NCI-H187 treated with DMSO at 0.1 percent for 48 hours (cell line): ENCODE results near the gene FAM171A1.

Source experiments
- DNase-seq: peaks from one replicate; lab custom pipeline; 2025; lab: John Stamatoyannopoulos, UW

The FAM171A1 gene

GRCh38 chr10:15373199-15373598 lies 2.1 kb upstream of the FAM171A1 start:
- no peak for DNase-seq

GRCh38 chr10:15370212-15370855 lies 755 bp downstream of the FAM171A1 start:
- DNase-seq = no peak

GRCh38 chr10:15369256-15370211 lies 1.6 kb downstream of the FAM171A1 start:
- DNase-seq = no peak

- no peak for DNase-seq
These were observed 2.8 kb downstream of the FAM171A1 start for GRCh38 chr10:15368101-15368855.

- DNase-seq = no peak
These were observed 3.6 kb downstream of the FAM171A1 start for GRCh38 chr10:15367296-15368085.

GRCh38 chr10:15365692-15366091 lies 5.4 kb downstream of the FAM171A1 start:
- no peak for DNase-seq

GRCh38 chr10:15364001-15364400 lies 7.1 kb downstream of the FAM171A1 start:
- DNase-seq = no peak

GRCh38 chr10:15363031-15363430 lies 8.1 kb downstream of the FAM171A1 start:
- no peak for DNase-seq

- no peak for DNase-seq
These were observed 10.0 kb downstream of the FAM171A1 start for GRCh38 chr10:15361131-15361530.

- no peak for DNase-seq
These were observed 10.5 kb downstream of the FAM171A1 start for GRCh38 chr10:15360566-15360965.

GRCh38 chr10:15353471-15354017 lies 17.5 kb downstream of the FAM171A1 start:
- no peak for DNase-seq

GRCh38 chr10:15352836-15353235 lies 18.3 kb downstream of the FAM171A1 start:
- DNase-seq = no peak

- no peak for DNase-seq
These were observed 18.9 kb downstream of the FAM171A1 start for GRCh38 chr10:15352201-15352600.

- no peak for DNase-seq
These were observed 19.8 kb downstream of the FAM171A1 start for GRCh38 chr10:15351099-15351820.

- DNase-seq = no peak
These were observed 22.0 kb downstream of the FAM171A1 start for GRCh38 chr10:15349112-15349511.

GRCh38 chr10:15348579-15348978 lies 22.5 kb downstream of the FAM171A1 start:
- DNase-seq = no peak

GRCh38 chr10:15347150-15347549 lies 23.9 kb downstream of the FAM171A1 start:
- DNase-seq = no peak

- no peak for DNase-seq
These were observed 24.5 kb downstream of the FAM171A1 start for GRCh38 chr10:15346440-15347141.

- DNase-seq = no peak
These were observed 25.6 kb downstream of the FAM171A1 start for GRCh38 chr10:15345450-15345849.

- no peak for DNase-seq
These were observed 26.2 kb downstream of the FAM171A1 start for GRCh38 chr10:15344876-15345285.
